SH-SY5Y (cell line): ENCODE results near the gene DISC1.
A peak's percentile ranks its signal among the peaks of the same experiment; 100 is the strongest.

Source experiments
- GATA2 ChIP-seq: IDR thresholded peaks from 2 replicates; pipeline ENCODE4 v1.6.1; 2011; ENCODE audit warnings: mild to moderate bottlenecking, low read depth, low read length
- GATA3 ChIP-seq: IDR thresholded peaks from 2 replicates; pipeline ENCODE4 v1.6.1; 2011; ENCODE audit warnings: low read depth, mild to moderate bottlenecking, low read length, moderate library complexity

Gene DISC1

GRCh38 chr1:231679109-231679508 lies 52.5 kb downstream of the DISC1 start:
- peak; percentile 98 for TF ChIP-seq GATA2
- peak; percentile 96 for TF ChIP-seq GATA3

- TF ChIP-seq GATA2, result no peak
- no peak for TF ChIP-seq GATA3
Measured at GRCh38 chr1:231681006-231681405, 54.4 kb downstream of the DISC1 start.

- no peak for TF ChIP-seq GATA3
- no peak for TF ChIP-seq GATA2
Measured at GRCh38 chr1:231682779-231683178, 56.2 kb downstream of the DISC1 start.

GRCh38 chr1:231683439-231684165 lies 57.0 kb downstream of the DISC1 start:
- no peak for TF ChIP-seq GATA2
- TF ChIP-seq GATA3, result no peak

GRCh38 chr1:231684356-231685244 lies 58.0 kb downstream of the DISC1 start:
- TF ChIP-seq GATA2 (no peak), GATA3 (no peak)

- TF ChIP-seq GATA3, result no peak
Measured at GRCh38 chr1:231686384-231686783, 59.8 kb downstream of the DISC1 start.

- TF ChIP-seq GATA3, result no peak
- TF ChIP-seq GATA2, result no peak
Measured at GRCh38 chr1:231688989-231689388, 62.4 kb downstream of the DISC1 start.

GRCh38 chr1:231690059-231690458 lies 63.5 kb downstream of the DISC1 start:
- TF ChIP-seq GATA2 (no peak), GATA3 (no peak)

- no peak for TF ChIP-seq GATA3
- no peak for TF ChIP-seq GATA2
Measured at GRCh38 chr1:231691618-231692259, 65.1 kb downstream of the DISC1 start.

GRCh38 chr1:231693361-231694074 lies 66.9 kb downstream of the DISC1 start:
- no peak for TF ChIP-seq GATA2

GRCh38 chr1:231694075-231694431 lies 67.5 kb downstream of the DISC1 start:
- TF ChIP-seq GATA3, result no peak
- no peak for TF ChIP-seq GATA2

- TF ChIP-seq GATA2 (no peak), GATA3 (no peak)
Measured at GRCh38 chr1:231694465-231695077, 68.0 kb downstream of the DISC1 start.

- TF ChIP-seq GATA3 (no peak), GATA2 (peak; percentile 88)
Measured at GRCh38 chr1:231695439-231696255, 69.1 kb downstream of the DISC1 start.

GRCh38 chr1:231699784-231700183 lies 73.2 kb downstream of the DISC1 start:
- TF ChIP-seq GATA3, result no peak
- no peak for TF ChIP-seq GATA2
